GM12872 (cell line): Measurements from ENCODE around the gene XYLT2.

Experiments used
- CTCF ChIP-seq: IDR thresholded peaks from 3 replicates; pipeline ENCODE4 v1.5.1; 2011; ENCODE audit warnings: low read depth, mild to moderate bottlenecking, low read length, moderate library complexity; ENCODE audit not compliant: insufficient read depth

The XYLT2 gene

GRCh38 chr17:50373705-50374104 is 27.8 kb downstream of the XYLT2 start:
- TF ChIP-seq CTCF: no peak

DNA sequence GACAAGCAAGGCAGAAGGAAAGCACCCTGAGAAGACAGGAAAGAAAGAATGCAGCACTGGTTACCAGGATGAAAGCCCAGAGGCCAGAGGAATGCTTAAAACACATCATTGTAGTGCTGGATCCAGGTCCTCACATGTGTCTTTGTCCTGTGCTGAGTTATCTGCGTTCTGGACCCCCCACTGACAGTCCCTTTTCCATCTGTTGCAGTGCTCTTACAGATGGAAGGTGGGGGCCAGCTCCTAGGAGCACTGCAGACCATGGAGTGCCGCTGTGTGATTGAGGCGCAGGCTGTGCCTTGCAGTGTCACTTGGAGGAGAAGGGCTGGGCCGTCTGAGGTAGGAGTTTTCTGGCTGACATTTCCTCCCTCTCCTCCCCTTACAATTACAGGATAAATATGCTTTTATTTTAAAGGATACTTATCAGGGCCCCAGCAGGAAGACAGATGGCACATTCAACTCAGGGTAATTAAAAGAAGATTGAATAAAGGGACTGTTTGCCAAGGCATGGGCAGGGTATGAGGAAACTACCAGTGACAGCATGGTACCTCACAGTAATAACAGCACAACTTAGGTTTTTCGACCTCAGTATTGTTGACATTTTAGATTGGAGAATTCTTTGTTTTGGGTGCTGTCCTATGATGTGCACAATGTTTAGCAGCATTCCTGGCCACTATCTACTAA is 30.1 kb downstream of the XYLT2 start:
- no peak for TF ChIP-seq CTCF

DNA sequence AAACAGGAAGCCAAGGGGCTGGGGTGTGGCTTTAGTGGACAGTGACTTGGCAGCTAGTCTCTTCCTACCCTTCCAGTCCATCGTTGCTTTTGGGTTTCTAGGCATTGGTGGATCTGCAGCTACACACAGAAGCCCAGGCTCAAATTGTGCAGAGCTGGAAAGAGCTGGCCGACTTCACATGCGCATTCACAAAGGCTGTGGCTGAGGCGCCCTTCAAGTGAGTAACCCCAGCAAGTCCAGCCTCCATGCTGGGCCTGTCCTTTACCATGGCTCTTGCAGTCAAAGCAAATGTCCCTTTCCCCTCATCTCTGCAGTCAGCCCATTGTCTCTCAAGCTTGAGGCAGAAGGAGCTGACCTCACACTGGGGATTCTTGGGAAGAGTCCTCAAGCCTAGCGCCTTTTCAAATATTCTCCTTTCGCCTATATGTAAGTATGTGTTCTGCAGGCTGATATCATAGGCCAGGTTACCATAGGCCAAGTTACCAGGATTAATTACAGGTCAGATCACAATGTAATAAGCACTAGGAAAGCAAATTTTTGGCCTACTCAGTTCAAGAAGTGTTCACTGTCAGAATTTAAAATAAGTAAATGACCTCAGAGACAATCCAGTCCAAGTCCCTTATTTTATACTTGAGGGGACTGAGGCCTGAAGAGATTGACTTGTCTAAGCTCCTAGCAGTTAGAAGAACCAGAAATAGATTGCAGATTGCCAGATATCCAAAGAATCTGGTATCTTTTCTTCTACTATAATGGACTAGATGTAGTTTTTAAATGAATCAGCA is 33.6 kb downstream of the XYLT2 start:
- TF ChIP-seq CTCF: no peak

GRCh38 chr17:50380369-50381259 is 34.7 kb downstream of the XYLT2 start:
- 0 out of 3 replicates have a peak, but pooled peaks have one; percentile 18 for TF ChIP-seq CTCF

GRCh38 chr17:50381260-50381815 is 35.4 kb downstream of the XYLT2 start:
- TF ChIP-seq CTCF: no peak

DNA sequence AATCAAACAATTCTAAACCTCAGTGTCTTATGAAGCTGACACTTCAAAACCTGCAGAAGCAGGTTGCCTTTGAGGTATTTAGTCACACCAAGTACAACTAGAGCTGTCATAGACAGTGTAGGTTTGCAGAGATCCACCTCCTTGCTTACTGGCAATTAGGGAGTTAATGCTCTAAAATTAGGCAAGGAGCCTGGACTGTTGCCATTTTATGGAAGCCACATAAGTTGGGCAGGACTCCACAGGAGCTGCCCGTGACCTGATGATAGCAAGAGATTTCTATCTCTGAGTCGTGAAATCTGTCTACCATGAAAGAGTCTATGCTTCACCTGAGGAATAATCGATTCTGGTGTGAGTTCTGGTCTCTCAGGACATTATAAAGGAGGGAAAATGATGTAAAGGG is 36.0 kb downstream of the XYLT2 start:
- no peak for TF ChIP-seq CTCF

GRCh38 chr17:50382931-50383330 is 37.0 kb downstream of the XYLT2 start:
- no peak for TF ChIP-seq CTCF
